ENCODE results near the gene ATXN7L3.

- TF ChIP-seq EP300 (IDR thresholded peaks at IDR 0.05; ENCODE audit: borderline replicate concordance in 1 of 2, control insufficient read depth in 1 of 2, low read depth in 2 of 2, low read length in 2 of 2) (0 out of 4 replicates have a peak, but pooled peaks of 1 of the 2 experiments have one; percentile 39), EZH2 (IDR thresholded peaks at IDR 0.05; ENCODE audit: borderline replicate concordance, control insufficient read depth, low read depth, low read length) (no peak), BCLAF1 (IDR thresholded peaks at IDR 0.05) (no peak), CTCF (IDR thresholded peaks at IDR 0.05 in 2 of 3, conservative IDR thresholded peaks at IDR 0.05 in 1 of 3; ENCODE audit: control insufficient read depth in 2 of 3, extremely low read depth in 1 of 3, insufficient read depth in 1 of 3, low read depth in 3 of 3, low read length in 3 of 3) (no peak), YY1 (IDR thresholded peaks at IDR 0.05; ENCODE audit: low read depth, low read length) (peak; percentile 29; the same call in 1 of the 2 replicates), SIN3A (IDR thresholded peaks at IDR 0.05; ENCODE audit: low read depth, low read length) (no peak), POLR2AphosphoS5 (IDR thresholded peaks at IDR 0.05; ENCODE audit: low read length) (no peak)
These were observed at the start of gene ATXN7L3 for GRCh38 chr17:44199553-44200477.
